ES-I3 (cell line): Measurements from ENCODE around the gene CD2.

Experiments
- H3K36me3 ChIP-seq: 2 replicates; pipeline ENCODE4 v1.6.1; 2013; ENCODE audit warnings: mild to moderate bottlenecking, low read length, control low read depth, moderate library complexity; ENCODE audit not compliant: insufficient read depth
- H3K4me1 ChIP-seq: 2 replicates; pipeline ENCODE4 v1.6.1; 2013; ENCODE audit warnings: mild to moderate bottlenecking, control low read depth, low read length; ENCODE audit not compliant: insufficient read depth
- H3K9ac ChIP-seq: 2 replicates; pipeline ENCODE4 v1.6.1; 2013; ENCODE audit warnings: low read depth, mild to moderate bottlenecking, low read length, moderate library complexity
- H3K9me3 ChIP-seq: 2 replicates; pipeline ENCODE4 v1.6.1; 2013; ENCODE audit warnings: mild to moderate bottlenecking, low read length, moderate library complexity; ENCODE audit not compliant: control insufficient read depth, insufficient read depth

The CD2 gene

GRCh38 chr1:116795482-116795829 is 41.2 kb downstream of the CD2 start:
- H3K36me3 ChIP-seq, result no peaks in the 10 kb centered on the region; the same call in 1 of the 2 replicates
- H3K9me3 ChIP-seq, result no peaks in the 10 kb centered on the region
- H3K9ac ChIP-seq, result no peak overlapping the region
- H3K4me1 ChIP-seq, result 0 out of 2 replicates have a peak, but pooled peaks cover 3% of the 10 kb centered on the region

- Histone ChIP-seq H3K4me1 (no peaks in the 10 kb centered on the region), H3K36me3 (no peaks in the 10 kb centered on the region), H3K9me3 (no peaks in the 10 kb centered on the region), H3K9ac (no peak overlapping the region)
Measured at GRCh38 chr1:116804736-116805135, 50.5 kb downstream of the CD2 start.

DNA sequence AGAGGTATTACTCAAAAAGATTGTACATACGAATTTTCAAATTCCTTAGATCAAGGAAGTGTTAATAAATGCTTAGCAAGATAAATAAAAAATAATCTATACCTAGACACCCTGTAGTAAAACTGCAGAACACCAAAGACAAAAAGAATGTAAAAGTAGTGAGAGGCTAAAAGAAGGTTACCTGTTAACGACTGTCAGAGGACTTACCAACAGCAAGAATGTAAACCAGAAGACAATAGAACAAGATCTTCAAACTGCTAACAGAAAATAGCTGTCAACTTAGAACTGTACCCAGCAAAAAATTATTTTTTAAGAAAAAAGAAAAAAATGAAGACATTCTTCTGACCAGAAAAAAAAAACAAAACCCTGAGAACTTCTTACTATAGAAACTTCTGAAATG is 51.2 kb downstream of the CD2 start:
- Histone ChIP-seq H3K9ac (no peak overlapping the region), H3K9me3 (no peaks in the 10 kb centered on the region), H3K36me3 (no peaks in the 10 kb centered on the region), H3K4me1 (no peaks in the 10 kb centered on the region)

- H3K9me3 ChIP-seq, result no peaks in the 10 kb centered on the region
- H3K4me1 ChIP-seq, result no peaks in the 10 kb centered on the region
- H3K36me3 ChIP-seq, result no peaks in the 10 kb centered on the region
- H3K9ac ChIP-seq, result no peak overlapping the region
Measured at GRCh38 chr1:116806245-116806644, 52.0 kb downstream of the CD2 start.

DNA sequence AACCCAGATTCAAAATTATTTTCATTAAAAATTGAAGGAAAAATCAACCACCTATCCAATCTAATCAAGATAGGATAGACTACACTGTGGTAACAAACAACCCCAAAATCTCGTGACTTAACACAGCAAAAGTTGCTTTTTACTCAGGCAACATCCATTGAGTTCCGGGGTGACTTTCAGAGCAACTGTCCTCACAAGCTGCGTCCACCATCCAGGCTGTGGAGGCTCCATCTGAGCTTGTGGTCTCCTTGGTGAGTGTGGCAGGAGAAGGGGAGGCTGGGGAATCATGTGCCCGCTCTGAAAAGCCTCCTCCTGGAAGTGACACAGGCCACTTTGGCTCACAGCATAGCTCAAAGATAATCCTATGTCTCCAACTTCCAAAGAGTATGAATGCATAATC is 52.4 kb downstream of the CD2 start:
- Histone ChIP-seq H3K4me1 (no peaks in the 10 kb centered on the region), H3K9ac (no peak overlapping the region), H3K9me3 (no peaks in the 10 kb centered on the region), H3K36me3 (no peaks in the 10 kb centered on the region)

GRCh38 chr1:116807394-116808199 is 53.4 kb downstream of the CD2 start:
- H3K36me3 ChIP-seq, result no peaks in the 10 kb centered on the region
- H3K9me3 ChIP-seq, result no peaks in the 10 kb centered on the region
- H3K9ac ChIP-seq, result no peak overlapping the region
- H3K4me1 ChIP-seq, result no peaks in the 10 kb centered on the region

DNA sequence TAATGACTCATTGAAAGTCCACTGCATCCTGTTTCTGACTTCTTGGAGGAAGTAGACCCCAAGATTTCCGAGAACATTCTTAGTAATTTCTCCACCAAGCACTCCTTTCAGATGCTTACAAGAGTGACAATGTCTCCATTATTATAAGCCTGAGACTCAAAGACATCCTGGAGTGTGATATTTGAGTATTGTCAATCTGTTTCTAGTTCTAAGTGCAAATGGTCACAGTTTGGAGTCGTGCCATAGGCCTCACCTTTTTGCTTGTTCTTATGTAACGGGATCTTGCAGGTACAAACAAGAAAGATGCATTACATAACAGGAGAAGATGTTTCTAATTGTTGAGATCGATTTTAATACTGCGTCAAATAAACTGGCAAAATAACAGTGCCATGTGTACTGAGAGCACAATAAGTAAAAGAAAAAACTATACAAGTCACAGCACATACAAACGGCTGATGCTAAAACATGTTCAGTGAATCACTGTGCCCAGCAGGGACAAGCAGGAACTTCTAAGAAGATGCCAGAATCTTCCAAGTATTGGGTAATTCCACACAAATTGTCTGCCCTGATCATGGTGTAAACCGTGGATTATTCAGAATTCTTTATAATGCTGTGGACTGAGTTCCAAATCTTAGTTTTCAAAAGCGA is 54.1 kb downstream of the CD2 start:
- Histone ChIP-seq H3K9me3 (no peaks in the 10 kb centered on the region), H3K4me1 (no peaks in the 10 kb centered on the region), H3K36me3 (no peaks in the 10 kb centered on the region), H3K9ac (no peak overlapping the region)

DNA sequence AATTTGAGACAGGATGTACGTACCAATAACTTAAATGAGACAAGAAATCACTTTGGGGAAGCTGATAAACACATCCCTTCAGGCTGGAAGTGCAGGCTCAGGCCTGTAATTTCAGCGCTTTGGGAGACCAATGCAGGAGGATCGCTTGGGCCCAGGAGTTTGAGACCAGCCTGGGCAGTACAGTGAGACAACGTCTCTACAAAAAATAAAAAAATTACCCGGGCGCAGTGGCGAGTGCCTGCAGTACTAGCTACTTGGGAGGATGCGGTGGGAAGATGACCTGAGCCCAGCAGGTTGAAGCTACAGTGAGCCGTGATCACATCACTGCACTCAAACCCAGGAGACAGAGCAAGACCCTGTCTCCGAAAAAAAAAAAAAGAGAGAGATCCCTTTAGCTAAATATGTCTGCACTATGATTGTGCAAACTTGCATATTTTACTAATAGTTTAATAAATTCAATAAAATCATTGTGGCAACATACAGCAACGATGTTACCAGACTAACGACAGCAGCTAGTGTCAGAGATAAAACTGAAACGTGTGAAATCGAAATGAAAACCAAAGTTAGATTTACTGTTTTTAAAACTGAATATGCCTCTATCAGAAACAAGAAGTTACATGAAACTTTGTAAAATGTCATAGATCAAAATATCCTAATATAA is 54.7 kb downstream of the CD2 start:
- Histone ChIP-seq H3K36me3 (no peaks in the 10 kb centered on the region), H3K9ac (no peak overlapping the region), H3K9me3 (no peaks in the 10 kb centered on the region), H3K4me1 (no peaks in the 10 kb centered on the region)

- Histone ChIP-seq H3K4me1 (no peaks in the 10 kb centered on the region), H3K9ac (no peak overlapping the region), H3K9me3 (no peaks in the 10 kb centered on the region), H3K36me3 (no peaks in the 10 kb centered on the region)
Measured at GRCh38 chr1:116811321-116811720, 57.1 kb downstream of the CD2 start.

GRCh38 chr1:116814926-116815723 is 60.9 kb downstream of the CD2 start:
- no peaks in the 10 kb centered on the region for H3K36me3 ChIP-seq
- H3K9ac ChIP-seq, result no peak overlapping the region
- H3K4me1 ChIP-seq, result no peaks in the 10 kb centered on the region
- H3K9me3 ChIP-seq, result no peaks in the 10 kb centered on the region

- Histone ChIP-seq H3K4me1 (no peaks in the 10 kb centered on the region), H3K9ac (no peak overlapping the region), H3K9me3 (no peaks in the 10 kb centered on the region), H3K36me3 (no peaks in the 10 kb centered on the region)
Measured at GRCh38 chr1:116817582-116818064, 63.4 kb downstream of the CD2 start.
